GM12892 (cell line): ENCODE data around the gene WWC1.

Source experiments
- POLR2A ChIP-seq: IDR thresholded peaks from 2 replicates; pipeline ENCODE4 v1.6.1; 2011; ENCODE audit warnings: low read depth, low read length, control low read depth
- POLR2AphosphoS5 ChIP-seq: IDR thresholded peaks from 2 replicates; pipeline ENCODE4 v1.6.1; 2011; ENCODE audit warnings: low read depth, low read length, control low read depth

DNA sequence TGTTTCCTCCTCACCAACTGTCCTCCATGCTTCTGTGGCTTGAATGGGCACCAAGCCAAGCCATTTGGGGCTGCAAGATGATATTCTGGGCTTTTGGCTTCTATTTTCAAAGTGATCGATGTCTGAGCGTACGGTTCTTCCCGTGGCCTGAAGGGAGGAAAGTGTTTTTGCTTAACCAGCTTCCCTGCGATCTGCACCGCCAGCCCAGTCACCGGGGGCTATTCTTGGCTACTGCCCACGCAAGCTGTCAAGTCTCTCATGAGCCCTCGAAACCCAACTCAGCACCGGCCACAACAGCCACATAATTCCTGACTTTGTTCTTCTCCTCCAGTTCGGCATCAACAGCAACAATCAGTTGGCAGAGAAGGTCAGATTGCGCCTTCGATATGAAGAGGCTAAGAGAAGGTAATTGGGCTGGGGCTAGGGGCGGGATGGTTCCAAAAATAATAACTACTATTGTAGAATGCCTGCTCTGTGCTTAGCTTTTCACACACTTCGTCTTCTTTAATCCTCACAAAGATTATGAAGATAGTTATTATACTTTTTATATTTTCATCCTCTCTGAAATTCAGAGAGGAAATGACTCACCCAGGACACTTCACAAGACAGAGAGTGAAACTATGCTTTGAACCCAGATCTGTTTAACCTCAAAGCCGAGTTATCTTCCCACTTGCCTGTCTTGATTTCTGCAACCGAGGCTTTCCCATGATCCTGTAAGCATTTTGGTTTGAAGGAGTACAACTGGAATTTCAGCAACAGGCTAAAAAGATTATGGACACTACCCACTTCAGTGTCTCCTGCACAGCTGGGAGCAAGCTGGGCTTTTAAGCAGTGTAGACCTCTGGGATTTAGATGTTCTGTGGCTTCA, 118.4 kb downstream of the WWC1 start:
- TF ChIP-seq POLR2AphosphoS5 = no peak
- no peak for TF ChIP-seq POLR2A
